IPS DF 4.7 (cell line): ENCODE measurements around the gene OPHN1.
"Not testable (repeated sequence)": the region's sequence is repeated elsewhere in the genome, so short reads cannot be mapped to it uniquely, and the experiment has no call there.

Source experiments
- DNase-seq: peaks from one replicate; pipeline ENCODE4 v3.0.0-alpha.2; 2013; ENCODE audit warnings: low spot score; ENCODE audit errors: extremely low read depth

Gene OPHN1

GRCh38 chrX:68358679-68359078 lies 74.6 kb downstream of the OPHN1 start:
- no peak for DNase-seq

DNA sequence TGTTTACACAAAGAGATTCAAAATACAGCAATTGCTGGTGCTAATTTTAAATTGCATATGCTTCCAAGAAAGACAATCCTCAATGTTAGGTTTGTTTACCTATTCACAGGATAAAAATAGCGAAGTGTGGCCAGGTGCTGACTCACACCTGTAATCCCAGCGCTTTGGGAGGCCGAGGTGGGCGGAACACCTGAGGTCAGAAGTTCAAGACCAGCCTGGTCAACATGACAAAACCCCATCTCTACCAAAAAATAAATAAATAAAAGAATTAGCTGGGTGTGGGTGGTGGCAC lies 77.7 kb downstream of the OPHN1 start:
- no peak for DNase-seq

DNA sequence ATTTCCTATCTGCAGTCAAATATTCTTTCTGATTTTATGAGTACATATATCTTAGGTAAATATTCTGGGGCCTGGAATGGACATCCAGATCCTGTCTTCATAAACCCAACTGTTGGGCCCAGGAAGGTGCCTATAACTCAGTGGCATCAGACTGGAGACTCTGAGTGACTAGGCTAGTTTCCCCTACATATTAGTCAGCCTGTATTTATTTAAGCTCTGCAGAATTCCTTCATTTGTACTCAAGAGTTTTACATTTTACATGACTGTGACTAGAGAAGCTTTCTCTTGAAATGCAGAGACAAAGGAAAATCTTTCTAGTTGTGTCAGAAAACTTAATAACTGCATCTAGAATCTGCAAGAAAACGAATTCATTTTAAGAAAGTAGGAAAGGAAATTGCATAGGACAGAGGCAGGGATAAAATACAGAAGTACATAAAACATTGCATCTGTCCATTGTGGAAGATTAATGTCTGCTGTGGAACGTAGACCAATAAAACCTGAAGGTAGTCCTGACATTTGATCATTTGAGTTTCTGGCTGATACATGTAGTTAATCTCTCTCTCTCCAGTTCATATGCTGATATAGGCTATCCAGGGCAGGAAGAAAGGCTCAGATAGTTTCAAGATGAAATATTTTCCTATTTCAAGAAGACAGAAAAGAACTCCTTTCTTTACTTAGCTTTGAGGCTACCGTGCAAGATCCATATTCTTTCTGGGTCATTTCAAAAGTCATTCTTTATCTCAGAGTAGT lies 78.2 kb downstream of the OPHN1 start:
- DNase-seq = no peak

- DNase-seq = no peak
Measured at GRCh38 chrX:68345025-68345424, 88.3 kb downstream of the OPHN1 start.

DNA sequence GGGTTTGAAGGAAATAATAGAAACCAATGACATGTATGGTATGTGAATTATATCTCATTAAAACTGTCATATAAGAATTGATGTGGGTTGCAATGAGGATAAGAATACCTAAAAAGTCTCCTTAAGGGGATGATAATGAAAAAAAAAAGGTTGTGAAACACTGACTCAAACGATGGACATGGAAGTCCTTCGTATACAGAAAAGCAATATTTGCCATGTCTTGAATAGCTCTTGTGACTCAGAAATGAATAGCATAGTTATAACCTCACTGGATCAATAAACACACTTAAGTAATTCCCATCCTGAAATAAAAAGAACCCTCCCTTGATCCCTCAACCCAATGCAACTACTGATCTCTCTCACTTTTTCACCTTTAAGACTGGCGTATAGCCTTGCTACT lies 89.7 kb downstream of the OPHN1 start:
- no peak for DNase-seq

GRCh38 chrX:68332201-68332731 lies 101.0 kb downstream of the OPHN1 start:
- no peak for DNase-seq

DNA sequence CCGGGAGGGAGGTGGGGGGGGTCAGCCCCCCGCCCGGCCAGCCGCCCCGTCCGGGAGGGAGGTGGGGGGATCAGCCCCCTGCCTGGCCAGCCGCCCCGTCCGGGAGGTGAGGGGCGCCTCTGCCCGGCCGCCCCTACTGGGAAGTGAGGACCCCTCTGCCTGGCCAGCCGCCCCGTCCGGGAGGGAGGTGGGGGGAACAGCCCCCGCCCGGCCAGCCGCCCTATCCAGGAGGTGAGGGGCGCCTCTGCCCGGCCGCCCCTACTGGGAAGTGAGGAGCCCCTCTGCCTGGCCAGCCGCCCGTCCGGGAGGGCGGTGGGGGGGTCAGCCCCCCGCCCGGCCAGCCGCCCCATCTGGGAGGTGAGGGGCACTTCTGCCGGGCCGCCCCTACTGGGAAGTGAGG lies 106.5 kb downstream of the OPHN1 start:
- not testable (repeated sequence) for DNase-seq

DNA sequence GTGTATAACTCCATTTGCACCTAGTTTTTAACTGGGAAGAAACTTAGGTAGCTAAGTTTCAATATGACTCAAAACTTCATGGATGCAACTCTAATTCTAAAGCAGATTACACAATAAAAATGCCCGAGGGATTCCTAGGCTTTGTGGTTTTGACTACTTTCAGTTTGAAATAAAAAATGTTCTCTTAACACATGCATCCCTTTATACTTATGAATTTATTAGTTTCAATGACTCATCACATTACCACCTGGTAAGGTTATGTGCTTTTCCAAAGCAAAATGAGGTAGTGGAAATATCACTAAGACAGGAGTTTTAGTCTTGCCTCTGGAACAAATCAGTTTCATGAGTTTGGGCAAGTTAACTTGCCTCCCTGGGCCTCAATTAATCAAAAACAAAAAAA lies 125.5 kb downstream of the OPHN1 start:
- DNase-seq = no peak

- no peak for DNase-seq
Measured at GRCh38 chrX:68304602-68305001, 128.7 kb downstream of the OPHN1 start.

GRCh38 chrX:68299898-68300297 lies 133.4 kb downstream of the OPHN1 start:
- no peak for DNase-seq

DNA sequence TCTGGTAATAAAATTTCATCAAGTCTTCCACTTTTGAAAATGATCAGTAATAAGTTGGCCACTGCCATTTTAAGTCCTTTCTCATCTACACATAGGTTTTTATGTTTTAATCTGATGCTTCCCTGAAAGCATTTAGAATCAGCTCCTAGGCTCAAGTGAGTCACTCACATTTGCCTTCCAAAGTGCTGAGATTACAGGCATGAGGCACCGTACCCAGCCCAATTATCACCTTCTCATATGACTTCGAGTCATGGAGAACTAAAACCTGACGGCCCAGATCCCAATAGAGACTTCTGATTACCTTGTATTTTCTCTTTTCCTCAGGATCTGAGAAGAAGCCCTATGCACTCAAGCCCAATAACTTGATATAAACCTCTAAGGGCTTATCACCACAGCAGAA lies 140.8 kb downstream of the OPHN1 start:
- DNase-seq = no peak

DNA sequence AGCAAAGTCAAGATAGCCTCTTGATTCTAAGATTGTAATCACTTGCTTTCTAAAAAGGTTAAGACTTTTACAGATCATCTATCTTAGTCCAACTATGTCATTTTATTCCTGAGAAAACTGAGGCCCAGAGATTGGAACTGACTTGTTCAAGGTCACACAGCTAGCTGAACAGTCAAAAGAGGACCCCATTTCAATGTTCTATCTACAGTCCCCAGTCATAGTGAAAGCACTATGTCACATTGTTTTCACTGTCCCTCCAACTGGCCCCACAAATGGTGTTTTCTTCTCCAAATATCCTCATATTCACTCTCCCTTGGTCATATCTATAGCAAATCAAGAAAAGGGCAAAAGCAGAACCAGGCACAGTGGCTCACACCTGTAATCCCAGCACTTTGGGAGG lies 145.2 kb downstream of the OPHN1 start:
- no peak for DNase-seq

DNA sequence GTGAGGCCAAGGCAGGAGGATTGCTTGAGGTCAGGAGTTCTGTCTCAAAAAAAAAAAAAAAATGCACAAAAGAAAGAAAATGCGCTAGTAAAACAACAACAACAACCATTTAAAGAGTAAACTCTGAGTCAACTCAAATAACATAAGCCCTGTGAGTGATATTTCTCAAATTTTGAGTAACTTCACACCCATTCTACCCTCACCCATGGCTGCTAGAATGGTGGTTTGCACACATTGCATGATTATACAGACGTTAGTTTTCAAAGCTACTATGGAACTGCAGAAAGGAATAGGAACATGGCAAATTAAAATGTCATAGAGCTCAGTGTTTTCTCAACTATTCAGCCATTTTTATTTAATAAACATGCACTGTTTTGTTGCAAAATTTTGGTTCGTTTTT lies 145.9 kb downstream of the OPHN1 start:
- DNase-seq = no peak

DNA sequence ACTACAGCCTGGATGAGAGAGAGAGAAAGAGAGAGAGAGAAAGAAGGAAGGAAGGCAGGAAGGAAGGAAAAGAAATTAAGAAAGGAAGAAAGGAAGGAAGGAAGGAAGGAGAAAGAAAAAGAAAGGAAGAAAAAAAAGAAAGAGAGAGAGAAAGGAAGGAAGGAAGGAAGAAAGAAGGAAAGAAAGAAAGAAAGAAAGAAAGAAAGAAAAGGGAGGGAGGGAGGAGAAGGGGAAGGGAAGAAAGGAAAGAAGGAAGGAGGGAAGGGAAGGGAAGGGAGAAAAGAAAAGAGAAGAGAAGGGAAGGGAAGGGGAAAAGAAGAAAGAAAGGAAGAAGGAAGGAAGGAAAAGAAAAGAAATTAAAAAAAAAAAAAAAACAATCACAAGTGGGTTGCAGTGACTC lies 146.3 kb downstream of the OPHN1 start:
- DNase-seq = no peak

- DNase-seq = no peak
Measured at GRCh38 chrX:68286076-68286475, 147.2 kb downstream of the OPHN1 start.

DNA sequence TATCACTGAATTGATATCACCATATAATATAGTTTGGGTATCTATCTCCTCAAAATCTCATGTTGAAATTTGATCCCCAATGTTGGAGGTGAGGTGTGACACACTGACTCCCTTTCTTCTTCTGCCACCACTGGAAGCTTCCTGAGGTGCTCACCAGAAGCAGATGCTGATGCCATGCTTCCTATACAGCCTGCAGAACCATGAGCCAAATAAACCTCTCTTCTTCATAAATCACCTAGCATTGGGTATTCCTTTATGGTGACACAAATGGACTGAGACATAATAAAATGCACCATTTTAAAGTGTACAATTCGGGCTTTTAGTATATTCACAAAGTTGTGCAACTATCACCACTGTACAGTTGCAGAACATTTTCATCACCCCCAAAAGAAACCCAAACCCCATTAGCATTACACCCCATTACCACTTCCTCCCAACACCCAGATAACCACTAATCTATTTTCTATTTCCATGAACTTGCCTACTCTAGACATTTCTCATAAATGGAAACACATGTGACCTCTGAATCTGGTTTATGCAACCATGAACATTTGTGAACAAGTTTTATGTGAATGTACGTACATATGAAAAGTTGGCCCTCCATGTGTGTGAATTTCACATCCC lies 148.9 kb downstream of the OPHN1 start:
- no peak for DNase-seq

DNA sequence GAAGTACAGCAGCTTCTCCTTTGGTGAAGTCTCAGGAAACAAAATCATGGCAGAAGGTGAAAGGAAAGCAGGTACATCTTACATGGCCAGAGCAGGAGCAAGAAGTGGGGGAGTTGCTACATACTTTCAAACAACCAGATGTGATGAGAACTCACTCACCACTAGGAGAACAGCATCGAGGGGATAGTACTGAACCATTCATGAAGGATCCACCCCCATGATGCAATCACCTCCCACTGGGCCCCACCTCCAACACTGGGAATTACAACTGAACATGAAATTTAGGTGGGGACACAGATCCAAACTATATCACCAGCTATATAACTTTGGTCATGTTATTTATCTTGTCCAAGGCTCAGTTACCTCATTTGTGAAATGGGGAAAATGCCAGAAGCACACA lies 159.4 kb downstream of the OPHN1 start:
- no peak for DNase-seq

DNA sequence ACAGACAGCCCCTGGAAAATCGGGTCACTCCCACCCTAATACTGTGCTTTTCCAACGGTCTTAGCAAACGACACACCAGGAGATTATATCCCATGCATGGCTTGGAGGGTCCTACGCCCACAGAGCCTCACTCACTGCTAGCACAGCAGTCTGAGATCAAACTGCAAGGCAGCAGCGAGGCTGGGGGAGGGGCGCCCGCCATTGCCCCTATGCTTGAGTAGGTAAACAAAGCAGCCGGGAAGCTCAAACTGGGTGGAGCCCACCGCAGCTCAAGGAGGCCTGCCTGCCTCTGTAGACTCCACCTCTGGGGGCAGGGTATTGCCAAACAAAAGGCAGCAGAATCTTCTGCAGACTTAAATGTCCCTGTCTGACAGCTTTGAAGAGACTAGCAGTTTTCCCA lies 168.5 kb downstream of the OPHN1 start:
- not testable (repeated sequence) for DNase-seq

- no peak for DNase-seq
Measured at GRCh38 chrX:68261060-68261672, 172.1 kb downstream of the OPHN1 start.

DNA sequence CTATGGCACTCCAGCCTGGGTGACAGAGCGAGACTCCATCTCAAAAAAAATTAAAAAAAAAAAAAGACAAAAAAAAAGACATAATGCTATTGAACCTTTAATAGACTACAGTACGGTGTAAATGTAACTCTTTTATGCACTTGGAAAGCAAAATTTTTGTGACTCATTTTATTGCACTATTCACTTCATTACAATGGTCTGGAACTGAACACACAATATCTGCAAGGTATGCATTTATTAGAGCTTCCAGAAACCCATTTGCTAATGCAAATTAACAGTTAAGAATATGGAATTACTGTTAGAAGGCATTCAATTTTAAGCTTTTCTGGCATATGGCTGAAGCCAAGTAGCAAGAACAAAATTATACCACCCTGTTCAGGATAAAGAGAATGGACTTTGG lies 176.3 kb downstream of the OPHN1 start:
- no peak for DNase-seq

DNA sequence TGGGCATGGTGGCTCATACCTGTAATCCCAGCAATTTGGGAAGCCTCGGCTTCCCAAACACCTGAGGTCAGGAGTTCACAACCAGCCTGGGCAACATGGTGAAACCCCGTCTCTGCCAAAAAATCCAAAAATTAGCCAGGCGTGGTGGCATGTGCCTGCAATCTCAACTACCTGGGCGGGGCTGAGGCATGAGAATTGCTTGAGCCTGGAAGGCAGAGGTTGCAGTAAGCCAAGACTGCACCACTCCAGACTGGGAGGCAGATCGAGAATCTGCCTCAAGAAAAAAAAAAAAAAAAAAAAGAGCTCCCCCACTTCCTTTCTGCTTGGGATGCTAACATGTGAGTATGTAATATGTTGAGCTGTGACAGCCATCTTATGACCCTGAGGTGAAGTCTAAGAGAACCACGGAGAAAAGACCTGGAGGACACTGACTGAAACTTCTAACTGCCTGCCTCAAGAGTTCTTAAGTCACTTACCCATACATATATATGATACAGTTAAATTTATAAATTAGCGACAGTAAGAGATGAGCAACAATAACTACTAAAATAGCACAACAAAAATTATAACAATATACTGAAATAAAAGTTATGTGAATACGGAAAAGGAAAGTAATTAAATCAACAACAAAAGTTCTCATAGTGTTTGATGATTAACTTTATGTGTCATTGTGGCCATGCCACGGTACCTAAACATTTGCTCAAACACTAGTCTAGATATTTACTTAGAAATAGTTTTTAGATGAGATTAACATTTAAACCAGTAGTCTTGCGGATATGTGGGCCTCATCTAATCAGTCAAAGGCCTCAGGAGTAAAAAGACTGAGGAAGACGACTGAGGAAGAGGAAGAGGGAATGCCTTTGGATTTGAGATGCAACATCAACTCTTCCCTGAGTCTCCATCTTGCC lies 178.3 kb downstream of the OPHN1 start:
- DNase-seq = no peak

DNA sequence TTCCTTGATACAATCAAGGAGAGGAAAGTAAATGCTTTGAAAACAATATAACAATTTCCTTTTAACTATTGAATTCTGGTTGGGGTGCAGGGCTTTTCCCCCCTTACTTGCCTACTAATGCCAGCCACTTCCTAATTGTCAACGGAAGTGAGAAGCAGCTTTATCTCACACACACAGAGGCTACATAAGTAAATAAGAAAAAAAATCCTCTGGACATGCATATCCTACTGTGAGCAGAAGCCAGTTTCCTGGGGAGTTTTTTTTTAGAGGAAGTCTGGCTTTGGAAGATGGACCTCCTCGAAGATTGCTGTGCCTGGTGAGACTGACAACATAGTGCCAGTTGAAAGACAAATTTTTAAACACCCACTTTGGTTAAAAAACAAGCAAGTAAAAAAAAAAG lies 180.6 kb downstream of the OPHN1 start:
- DNase-seq = no peak
